K562 (cell line): Measurements from ENCODE around the gene LMOD1. TPM values are rescaled to one million over a fixed set of nuclear protein-coding genes. Genes with fewer than 3 reads are reported as not detected.

Experiments
- AFF4 ChIP-seq: sonication (generic); formaldehyde crosslinking; IDR thresholded peaks from 2 replicates; pipeline ENCODE4 v1.8.0; 2023; ENCODE audit warnings: mild to moderate bottlenecking, missing genetic modification reagents
- ARID2 ChIP-seq: fragments of 450-650 bp; IDR thresholded peaks from 2 replicates; pipeline ENCODE4 v1.6.1; 2017; ENCODE audit warnings: antibody characterized with exemption, mild to moderate bottlenecking
- ATF7 ChIP-seq: fragments of 450-650 bp; IDR thresholded peaks from 2 replicates; pipeline ENCODE4 v1.7.1; 2014; ENCODE audit warnings: mild to moderate bottlenecking, moderate library complexity
- BCOR ChIP-seq: fragments of 450-650 bp; IDR thresholded peaks from 2 replicates; pipeline ENCODE4 v1.6.1; 2016
- CREB5 ChIP-seq: fragments of 250-450 bp; sonication (Bioruptor Pico); IDR thresholded peaks from 2 replicates; pipeline ENCODE4 v1.5.0; 2020; ENCODE audit warnings: mild to moderate bottlenecking
- DDX20 ChIP-seq: fragments of 450-650 bp; IDR thresholded peaks from 2 replicates; pipeline ENCODE4 v1.6.1; 2016; ENCODE audit warnings: missing genetic modification characterization, low read depth, mild to moderate bottlenecking, missing compliant biosample characterization, moderate library complexity
- E2F8 ChIP-seq: fragments of 450-650 bp; IDR thresholded peaks from 2 replicates; pipeline ENCODE4 v1.7.1; 2018; ENCODE audit warnings: mild to moderate bottlenecking, low read depth; ENCODE audit not compliant: partially characterized antibody
- HIVEP1 ChIP-seq: fragments of 250-450 bp; sonication (Bioruptor Pico); IDR thresholded peaks from 2 replicates; pipeline ENCODE4 v1.4.0; 2020; ENCODE audit warnings: mild to moderate bottlenecking
- LARP7 ChIP-seq: fragments of 450-650 bp; IDR thresholded peaks from 2 replicates; pipeline ENCODE4 v1.6.1; 2016
- LEF1 ChIP-seq: fragments of 450-650 bp; IDR thresholded peaks from 2 replicates; pipeline ENCODE4 v1.6.1; 2016; ENCODE audit warnings: mild to moderate bottlenecking
- PHB ChIP-seq: fragments of 250-450 bp; sonication (Bioruptor Pico); IDR thresholded peaks from 2 replicates; pipeline ENCODE4 v1.5.0; 2021
- POLR2H ChIP-seq: IDR thresholded peaks from 2 replicates; pipeline ENCODE4 v1.6.1; 2016; ENCODE audit warnings: missing genetic modification characterization, low read depth, mild to moderate bottlenecking, control low read depth, missing compliant biosample characterization, moderate library complexity
- POLR3A ChIP-seq: IDR thresholded peaks from 2 replicates; pipeline ENCODE4 v1.6.1; 2011; ENCODE audit warnings: borderline replicate concordance, mild to moderate bottlenecking, moderate library complexity; ENCODE audit not compliant: insufficient read length, insufficient read depth; ENCODE audit errors: extremely low read depth
- SMAD1 ChIP-seq: fragments of 150-350 bp; IDR thresholded peaks from 2 replicates; pipeline ENCODE4 v1.6.1; 2014; ENCODE audit warnings: low read length, low read depth; ENCODE audit not compliant: partially characterized antibody
- ZBTB8A ChIP-seq: fragments of 450-650 bp; IDR thresholded peaks from 2 replicates; pipeline ENCODE4 v1.6.1; 2018; ENCODE audit warnings: mild to moderate bottlenecking, moderate library complexity; ENCODE audit not compliant: partially characterized antibody
- ZFP91 ChIP-seq: sonication (generic); formaldehyde crosslinking; IDR thresholded peaks from 2 replicates; pipeline ENCODE4 v1.8.0; 2022; ENCODE audit warnings: mild to moderate bottlenecking, missing genetic modification reagents
- ZNF232 ChIP-seq: sonication (generic); formaldehyde crosslinking; IDR thresholded peaks from 2 replicates; pipeline ENCODE4 v1.8.0; 2022; ENCODE audit warnings: mild to moderate bottlenecking, missing genetic modification reagents
- ZNF644 ChIP-seq: fragments of 200-800 bp; sonication (Bioruptor generic); IDR thresholded peaks from 2 replicates; pipeline ENCODE4 v1.6.1; 2016; ENCODE audit warnings: low read depth, missing genetic modification characterization, missing compliant biosample characterization
- polyA plus RNA-seq, 8 experiments: library from polyadenylated mRNA; depleted of rRNA in 4 of 8; stranded (reverse) in 5 of 8; unstranded in 3 of 8; fragments of >200 nt; fragmentation: Nextera tagmentation in 2 of 8; fragmentation: Illumina TruSeq in 1 of 8; extraction: Ambion mirVana in 2 of 8; extraction: Trizol in 1 of 8; gene quantifications; 2 replicates each; pipeline versions ENCODE4 v1.2.1 to v1.2.3, GENCODE V29; 2011 to 2014; ENCODE audit warnings: inconsistent platforms in 1 of 8, missing spikeins in 1 of 8
- total RNA-seq, 7 experiments: library from RNA; depleted of rRNA in 6 of 7; stranded (reverse); fragments of >200 nt in 6 of 7; fragmentation: Illumina TruSeq in 2 of 7; extraction: Trizol in 2 of 7; gene quantifications; 2 replicates each; pipeline versions ENCODE4 v1.2.1 to v1.2.3, GENCODE V29; 2011 to 2021; ENCODE audit warnings: low replicate concordance in 1 of 7

LMOD1 gene
- total and polyA plus RNA-seq, 9 of the 15 experiments (the other 6 are each of a cell fraction or from before 2014, with no cell fraction given): 0.03 to 0.54 (median 0.38) TPM; not detected in 1

GRCh38 chr1:201982623-201983379 lies 36.5 kb upstream of the LMOD1 start, which contains the start of gene RNPEP (continued):
- no peak for TF ChIP-seq POLR3A
- peak; percentile 85 for TF ChIP-seq E2F8
- no peak for TF ChIP-seq CREB5 (CRISPR knock-in tag)
- TF ChIP-seq HIVEP1: 0 out of 2 replicates have a peak, but pooled peaks have one; percentile 61
- TF ChIP-seq ATF7: peak; percentile 70; the same call in 1 of the 2 replicates
- TF ChIP-seq PHB: 0 out of 2 replicates have a peak, but pooled peaks have one; percentile 16
- no peak for TF ChIP-seq ZNF644 (tag)
- 0 out of 2 replicates have a peak, but pooled peaks have one; percentile 62 for TF ChIP-seq ZFP91 (CRISPR knock-in tag)
- TF ChIP-seq LEF1: 0 out of 2 replicates have a peak, but pooled peaks have one; percentile 59
- peak; percentile 84 for TF ChIP-seq POLR2H
- peak; percentile 72; the same call in 1 of the 2 replicates for TF ChIP-seq ZNF232 (CRISPR knock-in tag)
- peak; percentile 59; the same call in 1 of the 2 replicates for TF ChIP-seq ARID2
- TF ChIP-seq LARP7: peak; percentile 80; the same call in 1 of the 2 replicates
- no peak for TF ChIP-seq DDX20
- TF ChIP-seq SMAD1: peak; percentile 45
- peak; percentile 91 for TF ChIP-seq AFF4 (CRISPR knock-in tag)
- TF ChIP-seq BCOR: peak; percentile 78
- no peak for TF ChIP-seq ZBTB8A
